Erythroblast (primary cell): ENCODE data around the gene TRAIP.
"Not testable (repeated sequence)": the region's sequence is repeated elsewhere in the genome, so short reads cannot be mapped to it uniquely, and the experiment has no call there.

Experiments
- DNase-seq, 2 experiments: peaks; one replicate each; lab custom pipeline; 2025; lab: John Stamatoyannopoulos, UW
- GATA1 ChIP-seq: IDR thresholded peaks from 2 replicates; pipeline ENCODE4 v1.6.1; 2011; ENCODE audit warnings: low read depth, mild to moderate bottlenecking, control low read depth, low read length, moderate library complexity
- POLR2A ChIP-seq: IDR thresholded peaks from 2 replicates; pipeline ENCODE4 v1.6.1; 2011; ENCODE audit warnings: mild to moderate bottlenecking, low read length

The TRAIP gene

DNA sequence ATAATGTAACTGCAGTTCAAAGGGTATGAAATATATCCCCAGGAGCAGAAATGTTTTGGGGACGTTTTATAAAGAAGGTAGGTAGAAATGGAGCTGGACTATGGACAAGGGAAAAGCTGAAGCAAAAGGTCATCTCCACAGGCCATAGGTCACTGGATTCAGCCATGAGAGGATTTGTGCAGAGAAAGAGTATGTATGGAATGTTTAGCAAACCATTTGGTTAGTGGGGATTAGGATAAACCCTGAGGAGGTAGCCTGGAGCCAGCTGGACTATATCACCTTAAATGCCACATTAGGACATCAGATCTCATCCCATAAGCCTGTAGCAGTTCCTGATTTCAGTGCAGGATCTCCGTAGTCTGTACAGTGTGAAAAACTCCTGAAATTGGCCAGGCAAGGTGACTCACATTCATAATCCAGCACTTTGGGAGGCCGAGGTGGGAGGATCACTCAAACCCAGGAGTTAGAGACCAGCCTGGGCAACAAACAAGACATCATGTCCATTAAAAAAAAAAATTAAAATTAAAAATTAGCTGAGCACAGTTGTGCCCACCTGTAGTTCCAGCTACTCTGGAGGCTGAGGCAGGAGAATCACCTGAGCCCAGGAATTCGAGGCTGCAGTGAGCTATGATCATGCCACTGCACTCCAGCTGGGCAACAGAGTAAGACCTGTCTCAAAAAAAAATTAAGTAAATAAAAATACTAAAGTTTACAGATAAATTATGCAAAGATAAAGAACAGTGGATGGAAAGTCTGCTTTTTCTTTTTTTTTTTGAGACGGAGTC, 74.8 kb downstream of the TRAIP start:
- DNase-seq = no peak
- no peak for TF ChIP-seq GATA1
- no peak for TF ChIP-seq POLR2A

DNA sequence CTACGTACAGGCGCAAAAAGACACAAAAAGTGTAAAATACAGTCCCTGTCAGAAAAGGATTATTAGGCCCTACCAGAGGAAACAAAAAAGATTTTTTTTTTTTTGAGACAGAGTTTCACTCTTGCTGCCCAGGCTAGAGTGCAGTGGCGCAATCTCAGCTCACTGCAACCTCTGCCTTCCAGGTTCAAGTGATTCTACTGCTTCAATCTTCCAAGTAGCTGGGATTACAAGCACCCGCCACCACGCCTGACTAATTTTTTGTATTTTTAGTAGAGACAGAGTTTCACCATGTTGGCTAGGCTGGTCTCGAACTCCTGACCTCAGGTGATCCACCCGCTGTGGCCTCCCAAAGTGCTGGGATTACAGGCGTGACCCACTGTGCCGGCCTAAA, 75.4 kb downstream of the TRAIP start:
- DNase-seq = not testable (repeated sequence)

DNA sequence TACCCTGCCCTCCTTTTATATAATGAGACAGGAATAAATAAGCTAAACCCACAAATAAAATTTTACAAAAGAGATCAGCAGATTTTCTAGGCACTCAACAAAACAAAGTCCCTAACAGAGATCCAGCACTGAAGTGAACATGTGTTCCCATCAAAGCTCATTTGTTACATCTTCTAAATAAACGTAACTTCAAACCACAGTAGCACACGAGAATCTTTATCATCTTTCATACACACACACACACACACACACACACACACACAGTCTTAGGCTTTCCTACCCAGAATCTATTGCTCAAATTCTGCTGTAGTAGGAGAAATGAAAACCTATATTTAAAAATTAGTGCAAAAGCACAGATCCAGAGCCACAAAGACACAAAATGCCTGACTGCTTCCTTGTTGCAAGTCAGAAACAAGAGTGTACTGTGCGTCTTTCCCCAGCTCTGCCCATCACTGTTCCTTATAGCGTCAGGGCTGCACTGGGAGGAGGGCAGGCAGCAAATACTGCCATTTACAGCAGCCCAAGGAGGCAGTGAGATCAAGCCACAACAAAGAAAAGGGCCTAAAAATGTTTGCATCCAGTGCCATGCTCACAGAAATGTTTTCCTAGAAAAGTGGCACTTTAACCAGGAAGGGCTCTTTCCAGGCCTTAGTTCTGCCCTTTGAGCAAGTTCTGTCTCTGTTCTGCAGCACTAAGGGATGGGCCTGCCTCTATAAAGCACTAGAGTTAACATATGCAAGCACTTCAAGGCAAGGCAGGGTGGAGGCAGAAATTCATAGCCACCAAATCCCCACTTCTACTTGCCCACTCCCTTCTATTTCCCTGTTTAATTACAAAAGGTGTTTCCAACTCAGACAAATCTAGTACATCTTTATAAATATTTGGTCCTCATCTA, 76.0 kb downstream of the TRAIP start:
- no peak for DNase-seq
- TF ChIP-seq GATA1 (no peak), POLR2A (no peak)

DNA sequence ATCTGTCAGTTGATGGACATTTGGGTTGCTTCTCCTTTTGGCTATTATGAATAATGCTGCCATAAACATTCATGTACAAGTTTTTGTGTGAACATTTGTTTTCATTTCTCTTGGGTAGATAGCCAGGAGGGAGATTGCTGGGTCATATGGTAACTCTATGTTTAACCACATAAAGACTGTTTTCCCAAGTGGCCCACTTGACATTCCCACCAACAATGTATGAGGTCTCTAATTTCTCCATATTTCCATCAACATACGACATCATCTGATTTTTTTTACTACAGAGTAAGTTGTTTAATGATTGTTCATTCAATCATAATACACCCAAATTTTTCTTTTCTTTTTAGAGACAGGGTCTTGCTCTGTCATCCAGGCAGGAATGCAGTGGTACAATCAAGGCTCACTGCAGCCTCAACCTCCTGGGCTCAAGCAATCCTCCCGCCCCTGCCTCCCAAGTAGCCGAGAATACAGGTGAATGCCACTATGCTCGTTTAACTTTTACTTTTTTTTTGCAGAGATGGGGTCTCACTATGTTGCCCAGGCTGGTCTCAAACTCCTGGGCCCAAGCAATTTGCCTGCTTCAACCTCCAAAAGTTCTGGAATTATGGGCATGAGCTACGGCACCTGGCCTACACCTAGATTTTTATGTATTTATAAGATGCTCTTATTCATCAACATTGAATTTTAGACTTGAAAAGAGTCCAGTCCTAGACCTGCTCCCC, 76.8 kb downstream of the TRAIP start:
- DNase-seq = no peak
- TF ChIP-seq POLR2A (no peak), GATA1 (no peak)
